GM18517 (cell line): ENCODE results near the gene SNAPC4.

ENCODE experiments used
- ATAC-seq: cut with Tn5 transposase; IDR thresholded peaks from one replicate; pipeline ENCODE4 v1.9.1; 2021; ENCODE audit warnings: mild to moderate bottlenecking, moderate library complexity; ENCODE audit not compliant: unreplicated experiment

SNAPC4 gene

GRCh38 chr9:136373300-136374182, 26.4 kb downstream of the SNAPC4 start, which contains the start of gene CARD9:
TSS of gene CARD9 (minus strand) at chr9:136373669. CDS start at chr9:136372078, 1,591 bp downstream.
- ATAC-seq, result no peak

- ATAC-seq, result no peak
Measured at GRCh38 chr9:136372561-136373299, 27.2 kb downstream of the SNAPC4 start.

GRCh38 chr9:136372006-136372405, 28.0 kb downstream of the SNAPC4 start:
- no peak for ATAC-seq

- ATAC-seq, result no peak
Measured at GRCh38 chr9:136371533-136371880, 28.5 kb downstream of the SNAPC4 start.

- no peak for ATAC-seq
Measured at GRCh38 chr9:136370687-136371532, 29.1 kb downstream of the SNAPC4 start.

GRCh38 chr9:136370037-136370436, 29.9 kb downstream of the SNAPC4 start:
- ATAC-seq, result no peak

- no peak for ATAC-seq
Measured at GRCh38 chr9:136368190-136368589, 31.8 kb downstream of the SNAPC4 start.

- no peak for ATAC-seq
Measured at GRCh38 chr9:136367296-136368145, 32.4 kb downstream of the SNAPC4 start.

GRCh38 chr9:136366826-136367225, 33.1 kb downstream of the SNAPC4 start:
- no peak for ATAC-seq

- ATAC-seq, result no peak
Measured at GRCh38 chr9:136365775-136366222, 34.2 kb downstream of the SNAPC4 start.

- no peak for ATAC-seq
Measured at GRCh38 chr9:136364942-136365774, 34.8 kb downstream of the SNAPC4 start.

GRCh38 chr9:136363949-136364748, 35.8 kb downstream of the SNAPC4 start:
- peak; percentile 5 for ATAC-seq

- ATAC-seq, result peak; percentile 53
Measured at GRCh38 chr9:136363106-136363948, 36.6 kb downstream of the SNAPC4 start, which contains the start of gene DNLZ. TSS of gene DNLZ (minus strand) at chr9:136363744. CDS start at chr9:136363714, 30 bp downstream.

- no peak for ATAC-seq
Measured at GRCh38 chr9:136362450-136362784, 37.6 kb downstream of the SNAPC4 start.

- no peak for ATAC-seq
Measured at GRCh38 chr9:136361754-136362449, 38.1 kb downstream of the SNAPC4 start.

- ATAC-seq, result no peak
Measured at GRCh38 chr9:136361047-136361753, 38.8 kb downstream of the SNAPC4 start.
